ENCODE data around the gene GDF2.

Gene GDF2
- 0 reads per million in 2 donors for total RNA-seq

DNA sequence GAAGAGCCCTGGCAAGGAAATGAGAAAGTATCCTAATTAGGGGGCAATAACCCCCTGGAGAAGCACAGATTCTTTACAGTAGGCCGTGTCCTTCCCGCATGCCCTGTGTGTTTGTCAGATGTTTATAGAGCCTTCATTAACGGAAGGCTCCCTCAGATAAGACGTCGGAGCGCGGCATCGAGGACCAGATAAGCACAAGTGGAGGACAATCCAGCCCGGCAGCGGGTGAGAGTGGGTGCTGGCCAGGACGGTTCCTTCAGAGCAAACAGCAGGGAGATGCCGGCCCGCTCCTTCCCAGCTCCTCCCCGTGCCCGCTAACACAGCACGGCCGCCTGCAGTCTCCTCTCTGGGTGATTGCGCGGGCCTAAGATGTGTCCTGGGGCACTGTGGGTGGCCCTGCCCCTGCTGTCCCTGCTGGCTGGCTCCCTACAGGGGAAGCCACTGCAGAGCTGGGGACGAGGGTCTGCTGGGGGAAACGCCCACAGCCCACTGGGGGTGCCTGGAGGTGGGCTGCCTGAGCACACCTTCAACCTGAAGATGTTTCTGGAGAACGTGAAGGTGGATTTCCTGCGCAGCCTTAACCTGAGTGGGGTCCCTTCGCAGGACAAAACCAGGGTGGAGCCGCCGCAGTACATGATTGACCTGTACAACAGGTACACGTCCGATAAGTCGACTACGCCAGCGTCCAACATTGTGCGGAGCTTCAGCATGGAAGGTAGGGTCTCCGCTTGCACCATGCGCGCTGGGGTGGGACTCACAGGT lies at the start of gene GDF2:
Gene GDF2 (plus strand): TSS at position 155 of the 762 bp plus-strand sequence. CDS start 215 bp downstream, at position 370.
- no peak for DNase-seq

DNA sequence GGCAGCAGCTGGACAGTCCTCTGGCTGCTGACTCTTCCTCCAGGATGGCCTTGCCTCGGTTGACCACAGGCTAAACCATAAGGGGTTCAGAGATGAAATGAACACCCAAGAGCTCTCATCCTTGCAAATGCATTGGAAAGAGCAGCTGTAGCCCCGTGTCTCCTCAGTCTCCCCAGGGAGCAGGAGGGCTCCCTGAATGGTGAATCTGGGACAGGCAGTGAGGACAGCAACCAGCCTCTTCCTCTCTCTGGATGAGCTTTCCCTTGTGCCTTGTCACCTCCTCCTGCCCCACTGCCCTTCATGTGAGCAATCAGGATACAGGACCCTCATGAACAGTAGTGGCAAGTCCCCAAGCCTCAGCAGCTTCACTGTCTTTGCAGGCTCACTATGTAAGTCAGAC lies 46.2 kb upstream of the GDF2 start:
- no peak for DNase-seq

DNA sequence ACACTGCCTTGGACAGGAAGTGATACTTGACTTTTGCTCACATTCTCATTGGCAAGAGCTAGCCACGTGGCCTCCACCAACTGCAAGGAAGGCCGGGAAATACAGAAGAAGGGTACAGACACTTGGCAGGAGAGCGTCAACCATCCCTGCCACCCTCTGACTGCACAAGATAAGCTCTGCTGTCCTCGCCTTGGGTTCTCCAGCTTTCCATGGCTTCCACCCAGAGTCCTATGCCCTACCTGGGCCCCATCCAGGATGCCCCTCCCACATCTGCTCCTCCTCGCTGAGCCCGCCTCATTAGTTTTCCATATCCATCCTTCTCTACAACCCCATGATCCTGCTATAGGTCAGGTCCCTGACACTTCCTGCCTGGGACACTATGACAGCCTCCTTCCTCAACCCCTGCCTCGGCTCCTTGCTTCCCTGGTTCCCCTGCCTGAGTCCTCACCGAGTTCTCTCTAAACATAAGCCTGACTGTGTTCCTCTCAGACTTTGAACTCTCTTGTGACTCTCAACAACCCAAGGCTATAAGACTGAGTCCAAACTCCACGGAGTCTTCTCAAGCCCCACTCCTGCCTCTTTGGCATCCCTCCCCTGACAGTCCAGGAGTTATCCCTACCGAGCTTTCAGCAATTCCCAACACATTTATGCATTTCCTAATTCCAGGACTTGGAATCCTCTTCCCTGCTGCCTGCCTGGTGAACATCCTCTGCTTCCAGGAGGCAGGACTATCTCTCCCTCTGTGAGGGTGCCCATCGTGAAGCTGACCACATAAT lies 45.5 kb upstream of the GDF2 start:
- no peak for DNase-seq

DNA sequence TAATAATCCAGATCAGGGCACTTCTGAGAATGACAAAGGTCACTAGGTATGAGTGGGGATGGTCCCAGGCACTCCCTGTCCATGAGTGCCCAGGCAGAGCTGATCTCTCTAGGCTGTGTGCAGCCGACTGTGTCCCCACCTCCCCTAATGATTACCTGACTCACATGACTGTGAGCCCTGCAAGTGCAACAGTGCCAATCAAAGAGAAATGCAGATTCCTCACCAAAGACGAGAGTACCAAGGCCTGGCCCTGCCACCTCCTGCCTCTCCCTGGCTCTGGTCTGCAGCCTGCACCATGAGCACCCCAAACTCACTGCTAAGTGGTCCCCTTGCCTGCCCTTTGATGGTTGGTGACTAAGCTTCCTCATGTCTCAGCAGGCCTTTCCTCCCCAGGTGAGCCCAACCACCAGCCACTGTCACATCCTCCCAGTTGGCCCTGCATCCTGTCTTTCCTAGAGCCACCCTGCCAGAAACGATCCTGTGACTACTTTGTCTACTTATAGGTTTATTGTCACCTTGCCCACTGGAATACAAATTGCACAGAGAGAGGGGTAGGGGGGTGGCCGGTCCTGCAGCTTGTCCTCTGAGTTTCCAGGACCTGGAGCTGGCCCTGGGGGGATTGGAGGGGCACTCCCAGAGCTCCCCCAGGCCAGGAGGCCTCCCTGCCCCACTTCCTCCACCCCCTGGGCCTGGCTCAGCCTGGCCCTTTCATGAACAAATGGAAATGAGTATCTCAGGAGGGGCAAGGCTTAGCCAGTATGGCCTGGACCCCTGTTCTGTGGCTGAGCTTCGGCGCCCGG lies 44.7 kb upstream of the GDF2 start:
- DNase-seq, result no peak

DNA sequence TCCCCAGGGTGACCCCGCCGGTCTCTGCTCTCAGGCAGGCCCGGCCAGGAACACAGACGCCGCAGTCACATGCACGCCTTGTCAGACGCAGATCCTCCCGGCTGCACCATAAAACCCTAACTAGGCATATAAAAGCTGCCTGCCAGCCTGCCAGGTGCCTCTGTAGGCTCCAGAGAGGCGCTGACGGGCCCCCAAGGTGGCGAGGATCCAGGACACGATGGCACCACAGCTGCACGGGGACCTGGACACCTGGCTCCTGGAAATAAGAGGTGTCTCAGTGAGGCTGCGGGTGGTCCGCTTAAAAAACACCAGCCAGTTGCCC lies 44.1 kb upstream of the GDF2 start:
- DNase-seq, result no peak

DNA sequence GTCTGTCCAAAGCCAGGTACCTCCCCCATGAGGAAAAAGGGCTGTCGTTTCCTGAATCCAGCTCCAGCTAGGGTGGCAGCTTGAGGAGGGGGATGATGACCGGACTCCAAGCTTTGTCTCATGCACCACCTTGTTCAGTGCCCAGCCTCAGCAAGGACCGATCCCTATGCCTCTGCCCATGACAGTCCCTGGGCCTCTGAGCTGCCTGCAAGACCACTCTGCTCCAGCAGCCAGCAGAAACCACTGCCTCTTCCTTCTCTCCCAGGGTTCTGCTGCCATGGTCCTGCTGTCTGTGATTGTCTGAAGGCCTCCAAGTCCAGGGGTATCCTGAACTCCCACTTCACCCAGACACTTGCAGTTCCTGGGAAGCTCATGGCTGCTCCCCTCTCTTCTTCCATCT lies 43.5 kb upstream of the GDF2 start:
- no peak for DNase-seq

DNA sequence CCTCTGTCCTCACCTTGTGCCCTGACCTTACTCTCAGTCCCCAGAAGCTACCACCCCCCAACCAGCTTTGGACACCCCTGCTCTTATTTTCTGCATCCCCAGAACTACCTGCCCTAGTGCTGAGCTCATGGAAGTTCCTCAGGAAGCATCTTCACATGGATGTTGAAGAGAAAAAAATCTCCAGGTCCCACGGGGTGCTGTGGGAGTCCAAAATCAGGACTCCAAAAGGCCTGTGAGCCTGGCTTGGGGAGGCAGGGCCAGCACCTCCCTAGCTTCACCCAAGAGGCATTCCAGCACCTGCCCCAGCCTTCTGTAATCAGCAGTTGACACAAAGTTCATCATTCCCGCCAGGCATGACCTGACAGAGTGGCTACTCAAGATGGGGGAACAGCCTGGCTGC lies 43.0 kb upstream of the GDF2 start:
- DNase-seq, result no peak

DNA sequence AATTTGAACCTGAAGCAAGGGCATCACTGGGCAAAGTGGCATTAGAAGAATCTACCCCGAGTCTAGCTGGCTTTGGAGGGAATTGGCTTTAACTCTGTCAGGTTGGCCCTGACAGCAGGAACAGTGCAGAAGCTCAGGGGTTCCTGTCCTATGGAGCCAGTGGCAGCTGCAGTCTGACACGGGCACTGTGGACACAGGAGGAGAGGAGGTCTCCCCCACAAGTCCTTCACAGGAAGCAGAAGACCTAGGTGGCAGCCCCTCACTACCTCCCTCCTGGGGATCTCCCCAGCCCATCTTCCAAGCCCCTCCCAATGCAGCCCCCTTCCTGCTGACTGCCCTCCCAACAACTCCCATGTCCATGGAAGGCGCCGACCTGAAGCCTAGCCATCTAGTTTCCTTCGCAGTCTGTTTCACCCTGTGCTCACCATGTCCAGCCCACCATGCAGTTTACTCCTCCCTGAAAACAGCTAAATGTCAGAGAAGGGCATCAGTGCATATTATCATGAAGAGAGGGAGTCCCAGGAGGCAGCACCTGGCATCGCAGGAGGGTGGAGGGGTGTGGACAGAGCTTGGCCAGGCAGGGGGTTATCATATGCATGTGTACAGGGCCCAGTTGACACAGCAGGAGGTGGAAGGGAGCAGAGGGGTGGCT lies 40.1 kb upstream of the GDF2 start:
- DNase-seq, result no peak

DNA sequence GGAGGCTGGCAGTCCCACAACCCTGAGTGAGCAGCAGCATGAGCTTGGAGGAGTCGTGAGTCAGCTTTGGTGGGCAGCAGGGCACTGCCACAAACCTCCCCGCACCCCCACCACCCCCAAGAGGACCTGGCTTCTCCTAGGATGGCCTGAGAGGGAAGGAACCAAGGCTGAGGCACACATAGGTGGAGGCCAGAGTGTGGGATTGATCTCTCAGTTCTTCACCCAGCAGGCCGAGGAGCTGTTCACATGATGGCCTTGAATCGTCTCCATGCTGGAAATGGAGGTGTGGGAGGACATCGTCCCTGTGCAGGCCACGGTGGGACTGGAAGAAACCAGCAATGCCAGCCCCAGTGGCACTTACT lies 39.6 kb upstream of the GDF2 start:
- DNase-seq, result no peak

DNA sequence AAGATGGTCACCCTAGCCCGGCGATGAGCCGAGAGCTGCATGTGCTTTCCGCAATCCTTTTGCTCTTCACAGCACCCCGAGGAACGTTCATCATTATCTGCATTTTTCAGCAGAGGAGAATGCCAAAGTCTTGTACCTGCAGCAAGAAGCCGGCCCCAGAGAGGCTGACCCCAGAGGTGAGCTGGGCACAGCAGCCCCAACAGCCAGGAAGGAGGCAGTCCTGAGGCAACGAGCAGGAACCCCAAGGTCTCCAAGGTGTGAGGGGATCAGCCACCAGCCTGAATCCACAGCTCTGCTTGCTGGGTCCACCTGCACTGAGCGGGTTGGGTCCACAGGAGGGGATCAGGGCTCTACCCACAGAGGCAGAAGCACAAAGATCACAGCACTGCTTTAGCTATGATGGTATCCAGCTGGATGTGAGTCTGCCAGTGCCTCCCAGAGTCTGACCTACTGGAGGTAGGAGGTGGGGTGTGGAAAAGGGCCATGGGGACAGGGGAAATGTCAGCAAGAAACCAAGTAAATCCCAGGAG lies 39.1 kb upstream of the GDF2 start:
- DNase-seq, result no peak

DNA sequence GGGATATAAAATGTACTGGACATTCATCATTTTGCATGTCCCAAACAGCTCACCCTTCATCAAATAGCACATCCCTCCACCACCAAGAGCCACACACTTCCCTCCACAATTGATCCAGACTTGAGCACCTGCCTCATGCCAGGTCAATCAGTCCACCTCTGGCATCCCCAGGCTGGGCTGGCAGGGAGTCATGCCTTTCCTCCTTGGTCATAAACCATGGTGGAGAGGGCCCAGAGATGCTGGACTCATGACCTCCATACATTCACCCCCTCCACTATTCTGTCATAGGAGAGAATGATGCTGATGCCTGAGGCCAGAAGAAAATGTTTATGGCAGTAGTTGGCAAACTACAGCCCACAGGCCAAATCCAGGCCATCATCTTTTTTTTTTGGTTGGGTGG lies 38.4 kb upstream of the GDF2 start:
- DNase-seq, result no peak

DNA sequence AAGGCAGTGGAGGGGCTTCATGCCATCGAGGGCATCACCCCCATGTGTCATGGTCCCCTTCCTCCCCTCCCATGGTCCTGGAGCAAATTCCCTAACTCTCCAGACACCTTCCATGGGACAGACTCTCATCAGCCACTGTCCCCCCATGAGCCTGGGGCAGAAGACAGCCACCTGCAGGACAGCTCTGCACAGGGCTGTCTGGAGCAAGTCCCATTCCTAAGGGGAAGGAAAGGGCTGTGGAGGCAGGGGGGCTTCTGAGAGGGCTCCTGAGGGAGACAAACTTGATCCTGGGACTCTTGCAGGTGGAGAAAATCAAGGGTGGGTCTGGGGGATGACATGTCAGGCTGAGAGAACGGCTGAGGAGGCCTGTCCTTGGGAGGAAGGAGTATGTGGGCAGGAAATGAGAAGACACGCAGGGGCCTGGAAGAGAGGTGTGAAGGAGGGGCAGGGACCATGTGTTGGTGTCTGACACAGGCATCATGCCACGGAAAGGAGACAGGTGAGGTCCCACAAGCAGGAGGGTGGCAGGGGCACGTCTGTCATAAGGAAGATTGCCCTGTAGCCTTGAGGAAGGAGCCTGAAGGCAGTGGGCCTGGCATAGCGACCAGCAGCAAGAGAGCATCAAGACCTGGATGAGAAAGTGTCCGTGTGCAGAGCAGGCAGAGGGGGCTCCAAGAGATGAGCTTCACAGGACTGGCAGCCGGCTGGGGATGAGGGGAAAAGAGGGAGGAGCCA lies 36.7 kb upstream of the GDF2 start:
- no peak for DNase-seq

DNA sequence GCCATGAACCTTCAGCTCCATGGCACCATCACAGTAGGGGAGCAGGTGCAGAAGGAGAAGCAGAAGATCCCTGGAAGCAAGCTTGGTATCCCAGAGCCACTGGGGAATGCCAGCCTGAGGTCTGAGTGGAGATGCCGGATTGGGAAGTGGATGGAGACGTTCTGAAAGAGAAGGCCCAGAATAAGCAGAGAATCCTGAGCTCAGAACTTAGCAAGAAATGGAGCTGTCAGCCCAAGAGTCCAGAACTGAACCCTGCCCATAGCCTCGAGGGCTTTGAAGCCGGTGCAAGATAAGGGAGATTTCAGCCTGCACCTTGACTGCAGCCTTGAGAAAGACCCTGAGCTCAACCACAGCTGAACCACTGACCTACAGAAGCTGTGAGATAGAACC lies 36.1 kb upstream of the GDF2 start:
- no peak for DNase-seq

DNA sequence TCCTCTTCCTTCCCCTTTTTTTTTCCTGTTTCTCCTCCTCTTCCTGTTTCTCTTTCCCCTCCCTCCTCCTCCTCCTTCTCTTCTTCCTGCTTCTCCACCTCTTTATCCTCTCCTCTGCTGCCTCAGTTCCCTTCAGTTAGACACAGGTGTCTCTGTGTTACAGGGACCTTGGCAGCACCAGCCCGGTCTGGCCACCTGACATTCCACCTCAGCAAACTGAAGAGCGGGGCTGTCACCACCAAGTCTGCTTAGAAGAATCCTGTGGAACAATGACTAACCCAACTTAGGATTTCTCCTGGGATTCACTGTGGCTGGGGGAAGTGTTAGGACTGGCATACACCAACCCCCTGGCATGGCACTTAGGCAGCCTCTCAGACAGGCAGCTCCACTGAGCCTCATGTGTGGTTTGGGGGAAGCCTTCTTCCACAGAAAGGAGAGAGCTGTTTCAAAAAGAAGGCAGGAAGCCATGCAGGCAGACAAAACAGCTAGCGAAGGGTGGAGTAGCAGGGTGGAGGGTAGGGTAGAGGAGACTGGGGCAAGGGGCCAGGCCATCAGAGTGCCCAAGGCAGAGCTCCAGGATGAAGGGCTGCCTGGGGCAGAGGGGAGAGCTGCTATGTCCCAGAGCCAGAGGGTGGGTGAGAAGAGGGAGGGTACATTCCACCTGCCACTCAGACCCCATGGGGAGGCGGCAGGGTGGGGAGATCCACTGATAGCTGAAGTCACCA lies 35.5 kb upstream of the GDF2 start:
- DNase-seq, result no peak

DNA sequence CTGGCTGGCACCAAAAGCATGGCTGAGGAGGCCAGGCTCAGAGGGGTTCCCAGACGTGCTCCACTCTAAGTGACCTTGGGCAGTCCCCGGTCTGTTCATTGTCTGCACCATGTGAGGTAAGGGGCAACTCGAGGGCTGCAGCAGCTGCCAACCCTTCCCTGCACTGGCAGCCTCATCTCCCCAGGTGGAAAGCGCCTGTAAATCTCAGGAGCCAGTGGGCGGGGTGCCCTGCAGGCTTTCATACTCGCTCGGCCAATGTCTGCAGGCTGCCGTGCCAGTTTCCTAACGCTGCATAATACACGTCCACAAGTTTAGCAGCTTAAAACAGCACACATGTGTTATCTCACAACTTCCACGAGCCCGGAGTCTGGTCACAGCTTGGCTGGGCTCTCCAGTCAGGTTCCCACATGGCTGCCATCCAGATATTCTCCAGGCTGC lies 34.9 kb upstream of the GDF2 start:
- no peak for DNase-seq

DNA sequence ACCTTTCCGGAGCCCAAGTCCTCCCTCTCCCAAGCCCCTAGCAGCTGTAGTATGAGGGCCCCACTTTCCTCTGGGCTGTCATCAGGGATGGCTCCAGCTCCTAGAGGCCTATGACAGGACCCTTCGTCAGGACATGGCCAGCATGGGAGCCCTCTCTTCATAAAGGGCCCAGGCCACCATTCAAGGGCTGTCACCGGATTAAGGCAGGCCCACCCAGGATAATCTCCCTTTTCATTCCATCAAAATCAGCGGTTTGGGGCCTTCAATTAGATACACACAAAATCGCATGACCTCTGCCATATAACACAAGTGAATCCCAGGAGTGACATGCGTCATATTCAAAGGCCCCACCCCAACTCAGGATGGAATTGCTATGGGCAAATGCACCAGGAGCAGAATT lies 34.4 kb upstream of the GDF2 start:
- no peak for DNase-seq

DNA sequence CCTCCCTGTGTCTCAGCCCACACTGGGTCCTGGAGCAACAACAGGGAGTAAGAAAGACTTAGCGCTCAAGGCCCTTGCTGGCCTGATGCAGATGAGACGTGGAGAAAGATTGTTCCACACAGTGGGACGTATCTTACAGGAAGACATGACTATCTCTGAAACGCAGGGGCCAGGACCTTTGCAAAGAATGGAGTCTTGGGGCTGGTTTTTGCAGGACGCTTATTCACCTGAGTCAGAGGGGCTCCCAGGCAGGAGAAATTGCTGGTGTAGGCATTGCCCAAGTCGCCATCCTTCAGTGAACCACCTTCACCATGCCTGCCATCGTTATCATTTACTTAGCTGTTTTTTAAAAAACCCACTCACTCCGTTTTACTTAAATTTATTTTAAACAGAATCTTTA lies 34.0 kb upstream of the GDF2 start:
- DNase-seq, result no peak

DNA sequence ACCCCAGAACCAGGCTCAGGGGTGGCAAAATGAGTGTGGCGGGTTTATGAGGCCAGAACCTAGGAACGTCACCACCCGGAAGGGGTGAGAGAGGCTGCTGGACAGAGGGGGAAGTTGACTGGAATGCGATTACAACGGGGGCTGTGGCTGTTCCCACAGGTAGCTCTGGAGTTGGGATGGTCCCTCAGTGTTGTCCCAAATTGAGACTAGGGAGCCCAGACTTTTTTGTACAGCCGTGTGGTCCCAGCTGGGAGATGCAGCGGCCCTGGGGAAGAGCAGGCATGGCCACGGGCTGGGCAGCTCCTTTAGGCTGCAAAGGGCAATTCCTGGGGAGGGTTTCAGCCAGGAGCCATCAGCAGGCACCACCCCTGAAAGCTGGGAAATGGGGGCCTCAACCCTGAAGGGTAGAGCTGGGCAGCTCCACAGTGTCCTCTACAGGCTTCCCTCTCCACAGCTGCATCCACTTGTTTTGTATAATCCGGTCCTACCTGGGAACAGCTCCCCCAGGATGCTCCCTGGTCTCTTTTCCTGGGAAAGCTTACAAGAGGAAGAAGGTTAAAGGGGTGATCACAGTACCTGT lies 33.2 kb upstream of the GDF2 start:
- DNase-seq, result no peak

DNA sequence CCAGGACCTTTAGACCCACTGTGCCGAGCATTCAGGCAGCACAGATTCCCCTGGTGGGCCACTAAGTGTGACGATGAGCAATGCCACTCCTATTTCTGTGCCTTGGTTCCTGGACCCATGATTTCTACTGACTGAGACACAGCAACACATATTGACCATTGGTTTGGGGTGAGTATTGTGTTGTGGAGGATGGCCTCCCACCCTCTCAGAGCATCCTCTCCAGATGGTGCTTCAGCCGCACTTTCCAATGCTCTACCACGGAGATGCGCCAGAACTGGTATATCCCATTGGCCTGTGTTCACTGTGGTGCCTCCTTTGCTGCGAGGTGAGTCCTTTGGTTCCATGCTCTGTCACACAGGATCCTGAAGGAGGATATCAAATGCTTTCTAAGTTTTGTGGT lies 32.3 kb upstream of the GDF2 start:
- DNase-seq, result no peak

DNA sequence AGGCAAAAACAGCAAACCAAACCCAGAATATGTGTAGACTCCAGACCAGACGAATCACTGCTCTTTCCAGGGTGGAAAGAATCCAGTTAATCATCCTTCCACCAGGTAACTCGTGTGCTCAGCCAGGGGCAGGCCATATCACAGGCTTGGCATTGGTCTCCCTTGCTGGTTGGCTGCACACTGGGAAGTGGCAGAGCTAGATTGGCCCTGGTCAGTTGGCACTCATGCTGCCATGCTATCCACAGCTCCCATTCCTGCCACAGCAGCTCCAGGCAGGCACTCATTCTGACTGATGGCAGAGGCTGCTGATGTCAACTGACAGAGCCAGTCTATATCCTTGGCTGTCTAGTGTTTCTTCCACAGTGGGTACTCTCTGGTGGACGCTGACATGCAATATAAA lies 31.9 kb upstream of the GDF2 start:
- no peak for DNase-seq

DNA sequence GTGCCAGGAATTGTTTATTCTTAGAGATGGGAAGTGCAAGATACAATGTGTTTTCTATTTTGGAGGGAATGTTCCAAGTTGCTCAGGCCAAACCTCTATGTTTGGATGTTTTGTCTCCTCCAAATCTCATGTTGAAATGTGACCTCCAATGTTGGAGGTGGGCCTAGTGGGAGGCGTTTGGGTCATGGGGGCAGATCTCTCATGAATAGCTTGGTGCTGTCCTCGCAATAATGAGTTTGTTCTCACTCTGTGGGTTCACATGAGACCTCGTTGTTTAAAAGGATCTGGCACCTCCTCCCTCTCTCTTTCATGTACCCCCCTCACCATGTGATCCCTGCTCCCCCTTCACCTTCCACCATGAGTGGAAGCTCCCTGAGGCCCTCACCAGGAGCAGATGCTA lies 30.6 kb upstream of the GDF2 start:
- no peak for DNase-seq
